Esophagus squamous epithelium (tissue), 5 donors: ENCODE results near the gene UBD. TPM values are rescaled to one million over a fixed set of nuclear protein-coding genes. Genes with fewer than 3 reads are reported as not detected.

Source experiments
- DNase-seq: peaks from one replicate; lab custom pipeline; 2025; lab: John Stamatoyannopoulos, UW
- H3K27ac ChIP-seq, 4 donors: fragments of 200-600 bp; sonication (generic); one replicate each; pipeline ENCODE4 v1.5.1; 2016 to 2019; ENCODE audit warnings: mild to moderate bottlenecking in 1 of 4
- H3K27me3 ChIP-seq, 4 donors: fragments of 200-600 bp; sonication (generic); 1 replicate in 3 of 4; 2 replicates in 1 of 4; pipeline versions ENCODE4 v1.5.1 to v1.6.0; 2017 to 2021; ENCODE audit warnings: antibody characterized with exemption in 1 of 4
- H3K36me3 ChIP-seq, 3 donors: fragments of 200-600 bp; sonication (generic); one replicate each; pipeline ENCODE4 v1.5.1; 2016 to 2019
- H3K4me1 ChIP-seq, 3 donors: fragments of 200-600 bp; sonication (generic); one replicate each; pipeline ENCODE4 v1.5.1; 2017 to 2019
- H3K4me3 ChIP-seq, 4 donors: fragments of 200-600 bp; sonication (generic); 1 replicate in 3 of 4; 2 replicates in 1 of 4; pipeline ENCODE4 v1.5.1; 2016 to 2019; ENCODE audit warnings: mild to moderate bottlenecking in 2 of 4, moderate library complexity in 1 of 4
- H3K9me3 ChIP-seq, 3 donors: fragments of 200-600 bp; sonication (generic); one replicate each; pipeline ENCODE4 v1.5.1; 2016 to 2019
- POLR2A ChIP-seq, 4 donors: fragments of 450-650 bp; IDR thresholded peaks; one replicate each; pipeline ENCODE4 v1.6.1; 2017; ENCODE audit warnings: antibody characterized with exemption in 4 of 4, mild to moderate bottlenecking in 4 of 4, moderate library complexity in 3 of 4
- WGBS, 2 donors: methylation state at CpG; one replicate each; pipeline ENCODE4 v1.1.5; 2018; 5-methylcytosine and 5-hydroxymethylcytosine counted together
- intact Hi-C: fragments of 100-400 bp; cut with DNase I; formaldehyde crosslinking; loops from one replicate; pipeline ENCODE4 v1.15.0; 2022
- total RNA-seq, 4 donors: library from RNA; depleted of rRNA; stranded (reverse); fragments of >200 nt; gene quantifications; one replicate each; pipeline ENCODE4 v1.1.0, GENCODE V29; 2016
- TF ChIP-seq, protein P1 (sequence below), 6 experiments: fragments of 450-650 bp in 4 of 6; fragments of 200-600 bp in 2 of 6; sonication (generic) in 2 of 6; IDR thresholded peaks; one replicate each; pipeline ENCODE4 v1.5.1; 2016 to 2019; ENCODE audit warnings: antibody characterized with exemption in 6 of 6, mild to moderate bottlenecking in 4 of 6, moderate library complexity in 4 of 6
- donor health status: DM: yes; HTN: yes; CAD: no.

Gene UBD
- total RNA-seq, 4 donors from 2014 or later, result 0.76 to 11.1 (median 1.6) TPM; not detected in 1

DNA sequence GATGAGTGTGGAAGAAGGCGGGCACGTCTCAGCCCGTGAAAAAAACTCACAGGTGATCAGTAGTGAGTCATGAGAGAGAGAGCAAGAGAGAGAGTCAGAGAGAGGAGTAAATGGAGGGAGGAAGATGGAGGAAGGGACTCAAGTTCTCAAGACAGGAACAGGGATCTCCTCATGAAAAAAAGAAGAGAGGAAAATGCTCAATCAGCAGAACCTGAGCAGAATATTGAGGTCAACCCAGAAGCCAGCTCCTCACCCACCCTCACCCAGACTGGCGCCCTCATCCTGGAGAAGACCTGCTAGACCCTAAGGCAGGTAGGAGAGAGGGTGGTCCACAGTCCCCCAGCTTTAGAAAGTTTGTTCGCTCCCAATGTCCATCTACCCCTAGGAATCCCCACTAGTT, 4.8 kb downstream of the UBD start:
- H3K27ac ChIP-seq, result no peak overlapping the region
- no peak for DNase-seq
- intact Hi-C loops, result no loop called here

DNA sequence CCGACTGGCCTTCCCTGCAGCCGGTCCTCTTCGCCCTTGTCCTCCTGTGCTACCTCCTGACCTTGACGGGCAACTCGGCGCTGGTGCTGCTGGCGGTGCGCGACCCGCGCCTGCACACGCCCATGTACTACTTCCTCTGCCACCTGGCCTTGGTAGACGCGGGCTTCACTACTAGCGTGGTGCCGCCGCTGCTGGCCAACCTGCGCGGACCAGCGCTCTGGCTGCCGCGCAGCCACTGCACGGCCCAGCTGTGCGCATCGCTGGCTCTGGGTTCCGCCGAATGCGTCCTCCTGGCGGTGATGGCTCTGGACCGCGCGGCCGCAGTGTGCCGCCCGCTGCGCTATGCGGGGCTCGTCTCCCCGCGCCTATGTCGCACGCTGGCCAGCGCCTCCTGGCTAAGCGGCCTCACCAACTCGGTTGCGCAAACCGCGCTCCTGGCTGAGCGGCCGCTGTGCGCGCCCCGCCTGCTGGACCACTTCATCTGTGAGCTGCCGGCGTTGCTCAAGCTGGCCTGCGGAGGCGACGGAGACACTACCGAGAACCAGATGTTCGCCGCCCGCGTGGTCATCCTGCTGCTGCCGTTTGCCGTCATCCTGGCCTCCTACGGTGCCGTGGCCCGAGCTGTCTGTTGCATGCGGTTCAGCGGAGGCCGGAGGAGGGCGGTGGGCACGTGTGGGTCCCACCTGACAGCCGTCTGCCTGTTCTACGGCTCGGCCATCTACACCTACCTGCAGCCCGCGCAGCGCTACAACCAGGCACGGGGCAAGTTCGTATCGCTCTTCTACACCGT, 6.1 kb downstream of the UBD start:
- peak overlapping the region in 3 of 4 donors; percentile 28 to 65 (median 58) for H3K27ac ChIP-seq
- peaks cover 10 to 15% (median 12%) of the 10 kb centered on the region in 3 donors for H3K4me1 ChIP-seq
- H3K36me3 ChIP-seq, result no peaks in the 10 kb centered on the region
- WGBS, 2 donors, result 20 to 26% methylated on average over 30 to 52 of the region's 83 CpGs
- intact Hi-C loops, result no loop called here
- H3K9me3 ChIP-seq, result no peaks in the 10 kb centered on the region
- H3K4me3 ChIP-seq, result peak overlapping the region; percentile 19 to 67 (median 42)
- peak in 1 of 4 donors; percentile 10 for TF ChIP-seq POLR2A (IDR thresholded peaks at IDR 0.05)
- TF ChIP-seq, protein P1, sequence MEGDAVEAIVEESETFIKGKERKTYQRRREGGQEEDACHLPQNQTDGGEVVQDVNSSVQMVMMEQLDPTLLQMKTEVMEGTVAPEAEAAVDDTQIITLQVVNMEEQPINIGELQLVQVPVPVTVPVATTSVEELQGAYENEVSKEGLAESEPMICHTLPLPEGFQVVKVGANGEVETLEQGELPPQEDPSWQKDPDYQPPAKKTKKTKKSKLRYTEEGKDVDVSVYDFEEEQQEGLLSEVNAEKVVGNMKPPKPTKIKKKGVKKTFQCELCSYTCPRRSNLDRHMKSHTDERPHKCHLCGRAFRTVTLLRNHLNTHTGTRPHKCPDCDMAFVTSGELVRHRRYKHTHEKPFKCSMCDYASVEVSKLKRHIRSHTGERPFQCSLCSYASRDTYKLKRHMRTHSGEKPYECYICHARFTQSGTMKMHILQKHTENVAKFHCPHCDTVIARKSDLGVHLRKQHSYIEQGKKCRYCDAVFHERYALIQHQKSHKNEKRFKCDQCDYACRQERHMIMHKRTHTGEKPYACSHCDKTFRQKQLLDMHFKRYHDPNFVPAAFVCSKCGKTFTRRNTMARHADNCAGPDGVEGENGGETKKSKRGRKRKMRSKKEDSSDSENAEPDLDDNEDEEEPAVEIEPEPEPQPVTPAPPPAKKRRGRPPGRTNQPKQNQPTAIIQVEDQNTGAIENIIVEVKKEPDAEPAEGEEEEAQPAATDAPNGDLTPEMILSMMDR (IDR thresholded peaks at IDR 0.05), result no peak
- DNase-seq, result no peak
- peaks cover 0 to 44% (median 0%) of the 10 kb centered on the region in 4 donors for H3K27me3 ChIP-seq

More for the DNA sequence above, 4.8 kb downstream of the UBD start:
- Histone ChIP-seq H3K9me3 (no peaks in the 10 kb centered on the region), H3K36me3 (no peaks in the 10 kb centered on the region), H3K4me3 (no peak overlapping the region), H3K27me3 (peaks cover 0 to 47% (median 0%) of the 10 kb centered on the region in 4 donors), H3K4me1 (peaks cover 10 to 21% (median 12%) of the 10 kb centered on the region in 3 donors)
- 70 to 73% methylated on average over 5 of the region's 5 CpGs for WGBS, 2 donors
- no peak for TF ChIP-seq POLR2A (IDR thresholded peaks at IDR 0.05)
- TF ChIP-seq, protein P1 (IDR thresholded peaks at IDR 0.05), result no peak

DNA sequence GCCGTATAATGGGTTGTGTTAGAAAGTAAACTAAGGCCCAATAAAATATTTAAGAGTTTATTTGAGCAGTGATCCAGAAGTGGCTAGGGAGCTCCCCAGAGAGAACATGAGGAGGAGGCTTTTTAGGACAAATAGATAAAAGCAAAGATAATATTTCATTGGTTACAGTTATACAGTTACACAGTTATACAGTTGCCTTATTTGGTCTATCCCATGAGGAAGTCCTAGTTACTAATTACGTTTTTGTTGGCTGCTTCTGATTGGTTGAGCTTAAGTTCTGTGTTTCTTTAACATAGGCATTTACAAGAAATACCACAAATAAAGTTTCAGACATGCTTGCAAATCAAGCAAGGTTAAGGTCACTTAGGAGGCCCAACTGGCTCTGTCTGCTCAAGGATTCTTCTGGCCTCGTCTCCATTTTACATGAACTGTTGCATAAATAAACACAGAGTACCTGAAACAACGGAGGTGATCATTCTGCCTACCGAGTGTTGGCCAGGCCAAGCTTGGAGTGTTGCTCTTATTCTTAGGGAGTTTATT, 7.0 kb downstream of the UBD start:
- intact Hi-C loops, result no loop called here
- Histone ChIP-seq H3K9me3 (no peaks in the 10 kb centered on the region), H3K4me3 (peak overlapping the region in 3 of 4 donors; percentile 38 to 67 (median 46)), H3K4me1 (peaks cover 10 to 15% (median 12%) of the 10 kb centered on the region in 3 donors), H3K36me3 (no peaks in the 10 kb centered on the region), H3K27me3 (peaks cover 0 to 42% (median 0%) of the 10 kb centered on the region in 4 donors), H3K27ac (peak overlapping the region in 3 of 4 donors; percentile 28 to 65 (median 58))
- WGBS, 2 donors, result 28 to 36% methylated on average over 5 of the region's 5 CpGs
- TF ChIP-seq POLR2A (IDR thresholded peaks at IDR 0.05), result no peak
- TF ChIP-seq, protein P1 (IDR thresholded peaks at IDR 0.05), result no peak
- no peak for DNase-seq

DNA sequence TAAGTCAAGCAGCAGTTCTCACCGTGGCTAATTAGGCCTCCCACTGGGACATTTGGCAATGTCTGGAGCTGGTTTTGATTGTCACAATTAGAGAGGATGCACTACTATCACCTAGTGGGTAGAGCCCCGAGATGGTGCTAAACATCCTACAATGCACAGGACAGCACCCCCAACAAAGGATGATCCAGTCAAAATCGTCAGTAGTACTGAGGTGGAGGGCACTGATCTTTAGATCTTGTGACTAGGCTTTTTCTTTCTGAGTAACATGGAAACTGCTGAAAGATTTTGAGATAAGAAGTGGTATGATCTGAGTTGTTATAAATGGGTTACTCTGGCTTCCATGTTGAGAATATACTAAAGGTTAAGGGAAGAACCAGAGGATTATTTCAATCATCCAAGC, 12.0 kb downstream of the UBD start:
- DNase-seq, result no peak
- Histone ChIP-seq H3K4me1 (no peaks in the 10 kb centered on the region), H3K27ac (no peak overlapping the region), H3K27me3 (peaks cover 0 to 13% (median 0%) of the 10 kb centered on the region in 4 donors), H3K4me3 (no peak overlapping the region), H3K9me3 (no peaks in the 10 kb centered on the region), H3K36me3 (no peaks in the 10 kb centered on the region)
- WGBS, 2 donors, result 25 to 29% methylated on average over 2 to 3 of the region's 3 CpGs
- intact Hi-C loops, result no loop called here
- TF ChIP-seq POLR2A (IDR thresholded peaks at IDR 0.05), result no peak
- TF ChIP-seq, protein P1 (IDR thresholded peaks at IDR 0.05), result no peak
